ENCODE results near the gene NID1. TPM values are rescaled to one million over a fixed set of nuclear protein-coding genes. Genes with fewer than 3 reads are reported as not detected.

NID1 gene
- total RNA-seq, 1 experiment from 2014 or later, result 19.2 TPM

DNA sequence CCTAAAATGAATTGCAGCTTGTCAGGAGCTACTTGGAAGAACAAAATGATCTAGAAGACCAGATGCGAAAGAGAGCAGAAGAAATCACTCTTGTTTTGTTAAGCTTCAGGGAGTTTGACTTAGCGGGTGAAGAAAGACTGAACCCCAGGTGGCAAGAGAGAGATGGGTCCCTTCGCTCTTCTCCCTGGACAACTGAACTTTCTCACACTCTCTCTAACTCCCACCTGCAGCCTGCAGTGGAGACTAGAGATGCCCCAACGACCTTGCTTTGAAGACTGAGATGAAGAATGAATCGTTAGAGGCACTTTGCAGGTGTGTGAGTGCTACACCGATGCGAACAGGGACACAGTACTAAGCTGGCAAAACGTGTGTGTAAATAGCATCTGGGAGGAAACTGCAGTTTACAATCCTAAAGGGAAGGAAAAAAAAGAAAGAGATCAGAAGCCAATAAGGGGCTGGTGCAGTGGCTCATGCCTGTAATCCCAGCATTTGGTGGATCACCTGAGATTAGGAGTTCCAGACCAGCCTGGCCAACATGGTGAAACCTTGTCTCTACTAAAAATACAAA lies 133.6 kb downstream of the NID1 start:
- no peaks in the 10 kb centered on the region; the same call in 1 of the 2 replicates for H3K27me3 Mint-ChIP-seq (ENCODE audit: low read depth)
- TF ChIP-seq, protein P1, sequence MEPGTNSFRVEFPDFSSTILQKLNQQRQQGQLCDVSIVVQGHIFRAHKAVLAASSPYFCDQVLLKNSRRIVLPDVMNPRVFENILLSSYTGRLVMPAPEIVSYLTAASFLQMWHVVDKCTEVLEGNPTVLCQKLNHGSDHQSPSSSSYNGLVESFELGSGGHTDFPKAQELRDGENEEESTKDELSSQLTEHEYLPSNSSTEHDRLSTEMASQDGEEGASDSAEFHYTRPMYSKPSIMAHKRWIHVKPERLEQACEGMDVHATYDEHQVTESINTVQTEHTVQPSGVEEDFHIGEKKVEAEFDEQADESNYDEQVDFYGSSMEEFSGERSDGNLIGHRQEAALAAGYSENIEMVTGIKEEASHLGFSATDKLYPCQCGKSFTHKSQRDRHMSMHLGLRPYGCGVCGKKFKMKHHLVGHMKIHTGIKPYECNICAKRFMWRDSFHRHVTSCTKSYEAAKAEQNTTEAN (CRISPR knock-in tag; IDR thresholded peaks at IDR 0.05), result no peak
- DNase-seq (ENCODE audit: low spot score) (no peak), ATAC-seq (no peak)
- H3K9me3 Mint-ChIP-seq, result no peaks in the 10 kb centered on the region
- H3K4me3 Mint-ChIP-seq, result no peak overlapping the region
- H3K4me1 Mint-ChIP-seq, result peaks cover 18% of the 10 kb centered on the region
- H3K27ac Mint-ChIP-seq, result no peak overlapping the region
- POLR2A ChIA-PET, result no interaction called here
- H3K36me3 Mint-ChIP-seq, result no peaks in the 10 kb centered on the region
- CTCF ChIA-PET, result interaction anchor here (0.5 to 3.7 kb wide), 2 partner anchors 21 to 40 kb away, joined by 4 to 24 read pairs; no protein-coding TSS in a partner anchor

DNA sequence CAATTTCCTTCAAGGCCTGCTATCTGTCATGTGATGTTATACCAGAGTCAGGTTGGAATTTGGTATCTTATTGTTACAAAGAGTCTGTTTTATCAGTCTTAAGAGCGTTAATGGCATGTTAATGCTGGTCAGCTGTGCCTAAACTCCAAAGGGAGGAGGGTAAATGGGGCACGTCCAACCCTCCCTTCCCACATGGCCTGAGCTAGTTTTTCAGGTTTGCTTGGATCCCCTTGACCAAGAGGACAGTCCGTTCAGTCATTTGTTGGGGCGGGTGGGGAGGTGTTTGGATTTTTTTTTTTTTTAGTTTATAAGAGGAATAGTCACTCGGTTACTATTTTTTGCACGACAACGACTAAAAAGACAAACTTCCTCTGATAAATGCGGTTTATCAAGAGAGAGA lies 134.3 kb downstream of the NID1 start:
- no peak for DNase-seq (ENCODE audit: low spot score)
- TF ChIP-seq, protein P2, sequence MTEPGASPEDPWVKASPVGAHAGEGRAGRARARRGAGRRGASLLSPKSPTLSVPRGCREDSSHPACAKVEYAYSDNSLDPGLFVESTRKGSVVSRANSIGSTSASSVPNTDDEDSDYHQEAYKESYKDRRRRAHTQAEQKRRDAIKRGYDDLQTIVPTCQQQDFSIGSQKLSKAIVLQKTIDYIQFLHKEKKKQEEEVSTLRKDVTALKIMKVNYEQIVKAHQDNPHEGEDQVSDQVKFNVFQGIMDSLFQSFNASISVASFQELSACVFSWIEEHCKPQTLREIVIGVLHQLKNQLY (CRISPR knock-in tag; IDR thresholded peaks at IDR 0.05), result no peak
- TF ChIP-seq, protein P3, sequence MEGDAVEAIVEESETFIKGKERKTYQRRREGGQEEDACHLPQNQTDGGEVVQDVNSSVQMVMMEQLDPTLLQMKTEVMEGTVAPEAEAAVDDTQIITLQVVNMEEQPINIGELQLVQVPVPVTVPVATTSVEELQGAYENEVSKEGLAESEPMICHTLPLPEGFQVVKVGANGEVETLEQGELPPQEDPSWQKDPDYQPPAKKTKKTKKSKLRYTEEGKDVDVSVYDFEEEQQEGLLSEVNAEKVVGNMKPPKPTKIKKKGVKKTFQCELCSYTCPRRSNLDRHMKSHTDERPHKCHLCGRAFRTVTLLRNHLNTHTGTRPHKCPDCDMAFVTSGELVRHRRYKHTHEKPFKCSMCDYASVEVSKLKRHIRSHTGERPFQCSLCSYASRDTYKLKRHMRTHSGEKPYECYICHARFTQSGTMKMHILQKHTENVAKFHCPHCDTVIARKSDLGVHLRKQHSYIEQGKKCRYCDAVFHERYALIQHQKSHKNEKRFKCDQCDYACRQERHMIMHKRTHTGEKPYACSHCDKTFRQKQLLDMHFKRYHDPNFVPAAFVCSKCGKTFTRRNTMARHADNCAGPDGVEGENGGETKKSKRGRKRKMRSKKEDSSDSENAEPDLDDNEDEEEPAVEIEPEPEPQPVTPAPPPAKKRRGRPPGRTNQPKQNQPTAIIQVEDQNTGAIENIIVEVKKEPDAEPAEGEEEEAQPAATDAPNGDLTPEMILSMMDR (IDR thresholded peaks at IDR 0.05), result no peak
- TF ChIP-seq RORB (CRISPR knock-in tag; IDR thresholded peaks at IDR 0.05) (no peak), FOXP1 (CRISPR knock-in tag; IDR thresholded peaks at IDR 0.05; ENCODE audit: borderline replicate concordance) (no peak), ZNF423 (CRISPR knock-in tag; IDR thresholded peaks at IDR 0.05) (no peak), NR2C2 (CRISPR knock-in tag; IDR thresholded peaks at IDR 0.05) (no peak), MXD4 (CRISPR knock-in tag; IDR thresholded peaks at IDR 0.05; ENCODE audit: borderline replicate concordance) (no peak), ELF4 (CRISPR knock-in tag; IDR thresholded peaks at IDR 0.05; ENCODE audit: low read depth) (no peak), FOXJ3 (CRISPR knock-in tag; IDR thresholded peaks at IDR 0.05; ENCODE audit: borderline replicate concordance) (no peak), ZNF138 (CRISPR knock-in tag; conservative IDR thresholded peaks at IDR 0.05) (no peak), TEAD4 (CRISPR knock-in tag; IDR thresholded peaks at IDR 0.05) (no peak), HMGA2 (CRISPR knock-in tag; IDR thresholded peaks at IDR 0.05) (no peak), EMX1 (CRISPR knock-in tag; IDR thresholded peaks at IDR 0.05) (no peak)
- TF ChIP-seq, protein P4, sequence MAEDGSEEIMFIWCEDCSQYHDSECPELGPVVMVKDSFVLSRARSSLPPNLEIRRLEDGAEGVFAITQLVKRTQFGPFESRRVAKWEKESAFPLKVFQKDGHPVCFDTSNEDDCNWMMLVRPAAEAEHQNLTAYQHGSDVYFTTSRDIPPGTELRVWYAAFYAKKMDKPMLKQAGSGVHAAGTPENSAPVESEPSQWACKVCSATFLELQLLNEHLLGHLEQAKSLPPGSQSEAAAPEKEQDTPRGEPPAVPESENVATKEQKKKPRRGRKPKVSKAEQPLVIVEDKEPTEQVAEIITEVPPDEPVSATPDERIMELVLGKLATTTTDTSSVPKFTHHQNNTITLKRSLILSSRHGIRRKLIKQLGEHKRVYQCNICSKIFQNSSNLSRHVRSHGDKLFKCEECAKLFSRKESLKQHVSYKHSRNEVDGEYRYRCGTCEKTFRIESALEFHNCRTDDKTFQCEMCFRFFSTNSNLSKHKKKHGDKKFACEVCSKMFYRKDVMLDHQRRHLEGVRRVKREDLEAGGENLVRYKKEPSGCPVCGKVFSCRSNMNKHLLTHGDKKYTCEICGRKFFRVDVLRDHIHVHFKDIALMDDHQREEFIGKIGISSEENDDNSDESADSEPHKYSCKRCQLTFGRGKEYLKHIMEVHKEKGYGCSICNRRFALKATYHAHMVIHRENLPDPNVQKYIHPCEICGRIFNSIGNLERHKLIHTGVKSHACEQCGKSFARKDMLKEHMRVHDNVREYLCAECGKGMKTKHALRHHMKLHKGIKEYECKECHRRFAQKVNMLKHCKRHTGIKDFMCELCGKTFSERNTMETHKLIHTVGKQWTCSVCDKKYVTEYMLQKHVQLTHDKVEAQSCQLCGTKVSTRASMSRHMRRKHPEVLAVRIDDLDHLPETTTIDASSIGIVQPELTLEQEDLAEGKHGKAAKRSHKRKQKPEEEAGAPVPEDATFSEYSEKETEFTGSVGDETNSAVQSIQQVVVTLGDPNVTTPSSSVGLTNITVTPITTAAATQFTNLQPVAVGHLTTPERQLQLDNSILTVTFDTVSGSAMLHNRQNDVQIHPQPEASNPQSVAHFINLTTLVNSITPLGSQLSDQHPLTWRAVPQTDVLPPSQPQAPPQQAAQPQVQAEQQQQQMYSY (CRISPR knock-in tag; IDR thresholded peaks at IDR 0.05), result no peak
- TF ChIP-seq, protein P5, sequence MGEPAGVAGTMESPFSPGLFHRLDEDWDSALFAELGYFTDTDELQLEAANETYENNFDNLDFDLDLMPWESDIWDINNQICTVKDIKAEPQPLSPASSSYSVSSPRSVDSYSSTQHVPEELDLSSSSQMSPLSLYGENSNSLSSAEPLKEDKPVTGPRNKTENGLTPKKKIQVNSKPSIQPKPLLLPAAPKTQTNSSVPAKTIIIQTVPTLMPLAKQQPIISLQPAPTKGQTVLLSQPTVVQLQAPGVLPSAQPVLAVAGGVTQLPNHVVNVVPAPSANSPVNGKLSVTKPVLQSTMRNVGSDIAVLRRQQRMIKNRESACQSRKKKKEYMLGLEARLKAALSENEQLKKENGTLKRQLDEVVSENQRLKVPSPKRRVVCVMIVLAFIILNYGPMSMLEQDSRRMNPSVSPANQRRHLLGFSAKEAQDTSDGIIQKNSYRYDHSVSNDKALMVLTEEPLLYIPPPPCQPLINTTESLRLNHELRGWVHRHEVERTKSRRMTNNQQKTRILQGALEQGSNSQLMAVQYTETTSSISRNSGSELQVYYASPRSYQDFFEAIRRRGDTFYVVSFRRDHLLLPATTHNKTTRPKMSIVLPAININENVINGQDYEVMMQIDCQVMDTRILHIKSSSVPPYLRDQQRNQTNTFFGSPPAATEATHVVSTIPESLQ (CRISPR knock-in tag; IDR thresholded peaks at IDR 0.05), result no peak
- Mint-ChIP-seq H3K4me1 (peaks cover 15% of the 10 kb centered on the region), H3K27me3 (ENCODE audit: low read depth) (no peaks in the 10 kb centered on the region; the same call in 1 of the 2 replicates), H3K36me3 (no peaks in the 10 kb centered on the region), H3K9me3 (no peaks in the 10 kb centered on the region), H3K27ac (no peak overlapping the region), H3K4me3 (no peak overlapping the region)
- POLR2A ChIA-PET, result no interaction called here
- CTCF ChIA-PET, result interaction anchor here (3.7 kb wide), 1 partner anchor 41 kb away, joined by 24 read pairs; no protein-coding TSS in a partner anchor
- no peak for ATAC-seq
